ENCODE data around the gene RAB3B.
A peak's percentile ranks its signal among the peaks of the same experiment; 100 is the strongest.
"Not testable (repeated sequence)": the region's sequence is repeated elsewhere in the genome, so short reads cannot be mapped to it uniquely, and the experiment has no call there.

Gene RAB3B

GRCh38 chr1:51988254-51988653, 2.2 kb downstream of the RAB3B start:
- no peak for DNase-seq

GRCh38 chr1:51986718-51987117, 3.8 kb downstream of the RAB3B start:
- no peak for DNase-seq

- no peak for DNase-seq
Measured at GRCh38 chr1:51982161-51982560, 8.3 kb downstream of the RAB3B start.

- DNase-seq = no peak
Measured at GRCh38 chr1:51981555-51981954, 8.9 kb downstream of the RAB3B start.

- DNase-seq = no peak
Measured at GRCh38 chr1:51978099-51978498, 12.4 kb downstream of the RAB3B start.

- DNase-seq = no peak
Measured at GRCh38 chr1:51976846-51977602, 13.5 kb downstream of the RAB3B start.

GRCh38 chr1:51973587-51974474, 16.7 kb downstream of the RAB3B start:
- DNase-seq = no peak

GRCh38 chr1:51969038-51969705, 21.3 kb downstream of the RAB3B start:
- no peak for DNase-seq

- no peak for DNase-seq
Measured at GRCh38 chr1:51968632-51969031, 21.9 kb downstream of the RAB3B start.

- not testable (repeated sequence) for DNase-seq
Measured at GRCh38 chr1:51967213-51967791, 23.2 kb downstream of the RAB3B start.

- no peak for DNase-seq
Measured at GRCh38 chr1:51966559-51966958, 23.9 kb downstream of the RAB3B start.

- no peak for DNase-seq
Measured at GRCh38 chr1:51964309-51964696, 26.2 kb downstream of the RAB3B start.

GRCh38 chr1:51963592-51964308, 26.8 kb downstream of the RAB3B start:
- DNase-seq = no peak

GRCh38 chr1:51962486-51963356, 27.8 kb downstream of the RAB3B start:
- DNase-seq = no peak

- DNase-seq = no peak
Measured at GRCh38 chr1:51961954-51962353, 28.5 kb downstream of the RAB3B start.

- no peak for DNase-seq
Measured at GRCh38 chr1:51961231-51961630, 29.3 kb downstream of the RAB3B start.

- no peak for DNase-seq
Measured at GRCh38 chr1:51960262-51960661, 30.2 kb downstream of the RAB3B start.

GRCh38 chr1:51958824-51959223, 31.7 kb downstream of the RAB3B start:
- no peak for DNase-seq

GRCh38 chr1:51957618-51958017, 32.9 kb downstream of the RAB3B start:
- no peak for DNase-seq

- peak; percentile 28 to 29 for DNase-seq
Measured at GRCh38 chr1:51956528-51957509, 33.7 kb downstream of the RAB3B start.

Measured in Kasumi-1 (cell line).